NCI-H146 treated with DMSO at 0.1 percent for 48 hours (cell line): ENCODE data around the gene MYLK4.

ENCODE experiments used
- DNase-seq: peaks from one replicate; lab custom pipeline; 2025; ENCODE audit not compliant: unreplicated experiment; lab: John Stamatoyannopoulos, UW

MYLK4 gene

DNA sequence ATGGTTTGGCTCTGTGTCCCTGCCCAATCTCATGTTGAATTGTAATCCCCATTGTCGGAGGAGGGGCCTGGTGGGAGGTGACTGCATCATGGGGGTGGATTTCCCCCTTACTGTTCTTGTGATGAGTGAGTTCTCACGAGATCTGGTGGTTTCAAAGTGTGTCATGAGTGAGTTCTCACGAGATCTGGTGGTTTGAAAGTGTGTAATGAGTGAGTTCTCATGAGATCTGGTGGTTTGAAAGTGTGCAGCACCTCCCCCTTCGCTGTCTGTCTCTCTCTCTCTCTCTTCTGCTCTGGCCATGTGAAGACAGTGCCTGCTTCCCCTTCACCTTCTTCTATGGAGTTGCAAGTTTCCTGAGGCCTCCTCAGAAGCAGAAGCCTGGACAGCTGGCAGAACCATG is 87.6 kb downstream of the MYLK4 start:
- no peak for DNase-seq

GRCh38 chr6:2661651-2662050 is 89.1 kb downstream of the MYLK4 start:
- no peak for DNase-seq

- DNase-seq, result no peak
Measured at GRCh38 chr6:2659882-2660281, 90.8 kb downstream of the MYLK4 start.

GRCh38 chr6:2659381-2659780 is 91.3 kb downstream of the MYLK4 start:
- DNase-seq, result no peak

GRCh38 chr6:2658788-2659187 is 91.9 kb downstream of the MYLK4 start:
- DNase-seq, result no peak

DNA sequence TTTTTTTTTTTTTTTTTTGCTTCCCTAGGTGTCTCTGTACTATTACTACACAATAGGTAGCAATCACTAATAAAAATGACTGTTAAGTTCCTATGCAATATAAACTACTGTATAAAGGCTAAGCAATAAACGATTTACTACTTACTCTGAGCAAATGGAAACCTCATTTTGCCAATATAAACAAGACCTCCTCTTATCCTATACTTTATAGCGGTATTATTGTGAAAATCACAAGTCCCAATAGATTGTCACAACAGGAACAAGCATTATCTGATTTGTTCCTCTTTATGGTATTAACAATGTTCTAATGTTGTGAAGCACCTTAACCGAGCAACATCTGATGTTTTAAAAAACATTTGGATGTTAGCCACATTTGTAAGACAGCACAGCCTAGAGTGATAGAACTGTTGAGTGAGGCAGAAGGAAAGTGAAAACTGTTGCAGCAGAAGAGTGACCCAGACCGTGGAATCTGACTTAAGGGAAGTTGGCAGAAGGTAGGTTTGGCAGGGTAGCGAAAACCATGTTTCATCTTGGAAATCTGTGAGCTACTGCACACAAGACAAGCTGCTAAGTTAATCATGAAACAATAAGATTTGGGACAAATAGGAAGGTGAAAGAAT is 94.2 kb downstream of the MYLK4 start:
- no peak for DNase-seq

DNA sequence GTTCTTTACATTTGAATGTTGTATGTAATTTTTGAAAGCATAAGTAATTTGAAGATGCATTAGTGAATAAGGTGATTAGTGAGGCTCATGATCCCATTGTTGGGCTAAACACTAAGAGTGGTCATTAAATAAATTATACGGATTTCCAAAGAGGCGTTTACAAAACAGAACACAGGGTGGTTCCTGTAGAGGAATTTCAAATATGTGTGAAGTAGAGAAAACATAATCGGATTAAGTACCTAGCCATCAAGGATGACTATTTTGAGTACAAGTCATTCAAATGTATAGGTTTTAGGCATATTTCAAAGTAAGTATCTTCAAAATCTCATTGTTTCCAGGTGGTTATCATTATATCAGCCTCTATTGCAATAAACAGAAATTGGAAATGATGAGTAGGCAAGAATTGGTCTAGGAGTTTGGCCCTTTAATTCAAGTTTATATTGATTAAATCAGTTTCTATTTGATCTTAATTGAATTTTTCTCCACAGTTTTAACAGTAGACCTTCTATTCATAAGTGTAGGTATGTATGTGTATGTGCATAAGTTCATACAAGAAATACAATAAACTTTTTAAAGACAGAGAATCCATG is 94.8 kb downstream of the MYLK4 start:
- DNase-seq, result no peak

GRCh38 chr6:2653369-2654032 is 97.2 kb downstream of the MYLK4 start:
- DNase-seq, result no peak

DNA sequence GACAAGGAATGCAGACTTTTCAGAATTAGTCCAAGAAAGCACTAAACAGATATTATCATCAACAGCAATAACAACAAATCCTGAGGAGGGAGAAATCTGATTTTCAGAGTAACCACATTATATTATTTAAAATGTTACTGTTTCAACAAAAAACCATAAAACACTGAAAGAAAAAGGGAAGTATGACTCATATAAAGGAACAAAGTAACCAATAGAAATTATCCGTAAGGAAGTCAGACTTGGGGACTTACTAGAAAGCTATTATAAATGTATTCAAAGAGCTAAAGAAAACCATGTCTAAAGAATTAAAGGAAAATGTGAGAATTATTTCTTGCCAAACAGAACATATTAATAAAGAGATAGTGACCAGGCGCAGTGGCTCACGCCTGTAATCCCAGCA is 98.1 kb downstream of the MYLK4 start:
- DNase-seq, result no peak

DNA sequence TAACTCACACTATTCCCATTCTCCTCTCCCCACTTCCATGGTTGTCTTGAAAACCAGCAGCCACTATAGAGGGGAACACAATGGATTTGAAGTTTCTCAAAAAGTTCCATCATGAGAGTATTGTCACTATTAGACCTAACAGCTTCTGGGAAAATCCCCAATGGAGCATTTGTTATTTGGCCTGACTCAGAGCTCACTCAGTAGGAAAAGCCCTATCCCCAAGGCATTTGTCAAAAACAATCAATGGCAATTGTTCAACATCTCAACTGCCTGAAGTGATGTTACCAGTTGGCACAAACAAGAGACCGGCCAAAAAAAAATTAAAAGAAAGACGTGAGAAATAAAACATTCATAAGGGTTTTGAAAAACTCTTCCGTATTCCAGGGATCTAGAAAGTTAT is 98.8 kb downstream of the MYLK4 start:
- DNase-seq, result no peak

- no peak for DNase-seq
Measured at GRCh38 chr6:2651536-2651935, 99.2 kb downstream of the MYLK4 start.

DNA sequence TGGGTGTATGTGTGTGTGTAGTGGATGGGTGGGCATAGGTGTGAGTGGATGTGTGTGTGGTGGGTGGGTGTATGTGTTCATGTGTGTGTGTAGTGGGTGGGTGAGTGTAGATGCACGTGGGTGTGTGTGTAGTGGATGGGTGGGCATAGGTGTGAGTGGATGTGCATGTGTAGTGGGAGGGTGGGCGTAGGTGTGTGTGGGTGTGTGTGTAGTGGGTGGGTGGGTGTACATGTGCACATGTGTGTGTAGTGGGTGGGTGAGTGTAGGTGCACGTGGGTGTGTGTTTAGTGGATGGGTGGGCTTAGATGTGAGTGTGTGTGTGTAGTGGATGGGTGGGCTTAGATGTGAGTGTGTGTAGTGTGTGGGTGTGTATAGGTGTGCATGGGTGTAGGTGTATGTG is 104.4 kb downstream of the MYLK4 start:
- DNase-seq, result no peak

- no peak for DNase-seq
Measured at GRCh38 chr6:2643935-2644539, 106.7 kb downstream of the MYLK4 start.

GRCh38 chr6:2643130-2643529 is 107.6 kb downstream of the MYLK4 start:
- no peak for DNase-seq

- no peak for DNase-seq
Measured at GRCh38 chr6:2641044-2641725, 109.5 kb downstream of the MYLK4 start.

GRCh38 chr6:2640551-2640950 is 110.2 kb downstream of the MYLK4 start:
- no peak for DNase-seq

- DNase-seq, result no peak
Measured at GRCh38 chr6:2639896-2640295, 110.8 kb downstream of the MYLK4 start.

DNA sequence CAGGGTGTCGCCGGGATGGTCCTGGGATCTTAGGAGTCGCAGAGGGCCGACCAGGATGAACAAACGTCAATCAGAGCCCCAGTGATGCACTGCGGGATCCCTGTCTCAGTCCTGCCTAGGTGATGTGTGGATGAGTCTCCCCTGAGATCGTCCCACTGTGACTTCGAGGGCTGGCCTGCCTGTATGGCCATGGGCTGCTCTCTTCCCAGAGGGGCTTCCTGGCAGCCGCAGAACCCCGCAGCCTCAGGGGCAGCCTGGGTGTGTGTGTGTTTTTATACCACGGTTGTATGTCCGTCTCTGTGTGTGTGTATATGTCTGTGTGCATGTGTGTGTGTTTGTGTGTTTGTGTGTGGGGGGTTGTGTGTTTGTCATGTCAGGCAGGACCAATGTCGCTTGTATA is 111.6 kb downstream of the MYLK4 start:
- no peak for DNase-seq

GRCh38 chr6:2636672-2637071 is 114.0 kb downstream of the MYLK4 start:
- DNase-seq, result no peak

GRCh38 chr6:2635911-2636310 is 114.8 kb downstream of the MYLK4 start:
- no peak for DNase-seq

- DNase-seq, result peak; percentile 40
Measured at GRCh38 chr6:2634139-2634964, 116.4 kb downstream of the MYLK4 start.
